ENCODE data around the gene FOXD4L3.
"Not testable (repeated sequence)": the region's sequence is repeated elsewhere in the genome, so short reads cannot be mapped to it uniquely, and the experiment has no call there.

Gene FOXD4L3

GRCh38 chr9:68302567-68302966, at the start of gene FOXD4L3:
TSS of gene FOXD4L3 (plus strand) at chr9:68302867. CDS start at chr9:68302952, 85 bp downstream.
- not testable (repeated sequence) for DNase-seq (ENCODE audit: low read depth in 2 of 2)

GRCh38 chr9:68281041-68281440, 21.6 kb upstream of the FOXD4L3 start:
- not testable (repeated sequence) for DNase-seq (ENCODE audit: low read depth in 2 of 2)

- DNase-seq (ENCODE audit: low read depth in 2 of 2) = not testable (repeated sequence)
Observed at GRCh38 chr9:68303771-68304170, 1.1 kb downstream of the FOXD4L3 start.

- DNase-seq (ENCODE audit: low read depth in 2 of 2) = not testable (repeated sequence)
Observed at GRCh38 chr9:68304212-68304611, 1.5 kb downstream of the FOXD4L3 start.

- DNase-seq (ENCODE audit: low read depth in 2 of 2) = not testable (repeated sequence)
Observed at GRCh38 chr9:68304777-68305176, 2.1 kb downstream of the FOXD4L3 start.

GRCh38 chr9:68305680-68306285, 3.1 kb downstream of the FOXD4L3 start:
- DNase-seq (ENCODE audit: low read depth in 2 of 2) = not testable (repeated sequence)

GRCh38 chr9:68306391-68306964, 3.8 kb downstream of the FOXD4L3 start:
- not testable (repeated sequence) for DNase-seq (ENCODE audit: low read depth in 2 of 2)

GRCh38 chr9:68307127-68307526, 4.5 kb downstream of the FOXD4L3 start:
- DNase-seq (ENCODE audit: low read depth in 2 of 2) = not testable (repeated sequence)

GRCh38 chr9:68307654-68308053, 5.0 kb downstream of the FOXD4L3 start:
- not testable (repeated sequence) for DNase-seq (ENCODE audit: low read depth in 2 of 2)

- DNase-seq (ENCODE audit: low read depth in 2 of 2) = not testable (repeated sequence)
Observed at GRCh38 chr9:68311208-68311607, 8.5 kb downstream of the FOXD4L3 start.

- DNase-seq (ENCODE audit: low read depth in 2 of 2) = not testable (repeated sequence)
Observed at GRCh38 chr9:68318209-68318608, 15.5 kb downstream of the FOXD4L3 start.

GRCh38 chr9:68323749-68324148, 21.1 kb downstream of the FOXD4L3 start:
- DNase-seq (ENCODE audit: low read depth in 2 of 2) = not testable (repeated sequence)

GRCh38 chr9:68324518-68324917, 21.9 kb downstream of the FOXD4L3 start:
- DNase-seq (ENCODE audit: low read depth in 2 of 2) = not testable (repeated sequence)

- not testable (repeated sequence) for DNase-seq (ENCODE audit: low read depth in 2 of 2)
Observed at GRCh38 chr9:68329106-68329505, 26.4 kb downstream of the FOXD4L3 start.

- DNase-seq (ENCODE audit: low read depth in 2 of 2) = not testable (repeated sequence)
Observed at GRCh38 chr9:68330531-68331173, 28.0 kb downstream of the FOXD4L3 start.

GRCh38 chr9:68332122-68332521, 29.5 kb downstream of the FOXD4L3 start:
- not testable (repeated sequence) for DNase-seq (ENCODE audit: low read depth in 2 of 2)

GRCh38 chr9:68335935-68336334, 33.3 kb downstream of the FOXD4L3 start:
- not testable (repeated sequence) for DNase-seq (ENCODE audit: low read depth in 2 of 2)

GRCh38 chr9:68336639-68337339, 34.1 kb downstream of the FOXD4L3 start:
- not testable (repeated sequence) for DNase-seq (ENCODE audit: low read depth in 2 of 2)

GRCh38 chr9:68338000-68338399, 35.3 kb downstream of the FOXD4L3 start:
- not testable (repeated sequence) for DNase-seq (ENCODE audit: low read depth in 2 of 2)

- not testable (repeated sequence) for DNase-seq (ENCODE audit: low read depth in 2 of 2)
Observed at GRCh38 chr9:68342265-68343025, 39.8 kb downstream of the FOXD4L3 start.

- DNase-seq (ENCODE audit: low read depth in 2 of 2) = not testable (repeated sequence)
Observed at GRCh38 chr9:68343242-68343641, 40.6 kb downstream of the FOXD4L3 start.
